ENCODE data around the gene BRMS1. TPM values are rescaled to one million over a fixed set of nuclear protein-coding genes. Genes with fewer than 3 reads are reported as not detected.

The BRMS1 gene
- total and polyA plus RNA-seq, 2 experiments from 2014 or later = 59.1 to 61.7 TPM

DNA sequence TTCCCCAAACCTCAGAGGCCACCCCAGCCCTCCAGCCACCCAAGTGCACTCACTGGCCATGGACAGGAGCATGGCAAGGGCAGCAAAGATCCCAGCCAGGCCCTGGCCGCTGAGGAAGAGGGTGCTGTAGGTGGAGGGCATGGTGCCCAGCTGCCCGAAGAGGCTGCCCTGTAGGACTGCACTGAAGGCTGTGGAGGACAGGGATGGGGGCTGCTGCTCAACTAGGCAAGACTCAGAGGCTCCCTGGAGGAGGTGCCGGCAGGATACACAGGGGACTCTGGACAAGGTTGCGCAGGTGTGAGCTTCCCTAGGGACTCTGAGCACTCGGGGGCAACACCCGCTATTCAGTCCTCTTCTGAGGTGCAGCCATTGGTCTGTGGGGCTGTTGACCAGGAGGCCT lies 23.6 kb upstream of the BRMS1 start:
- H3K4me1 Mint-ChIP-seq = peaks cover 29% of the 10 kb centered on the region

More for the DNA sequence above, 23.6 kb upstream of the BRMS1 start:
- no peaks in the 10 kb centered on the region for H3K9me2 ChIP-seq (ENCODE audit: insufficient read depth)
- peaks cover 23% of the 10 kb centered on the region for H3K79me2 ChIP-seq (replicated peaks; ENCODE audit: insufficient read depth)
- no peak for DNase-seq (ENCODE audit: low spot score)
- no peak overlapping the region for H3K27ac ChIP-seq (ENCODE audit: low read depth)
- H2AFZ ChIP-seq = no peak overlapping the region
- no peak overlapping the region for H3K4me2 ChIP-seq
- Mint-ChIP-seq H3K36me3 (ENCODE audit: low read depth) (peaks cover 72% of the 10 kb centered on the region), H3K9me3 (no peaks in the 10 kb centered on the region), H3K27ac (peak overlapping the region; percentile 52; the same call in 1 of the 2 replicates), H3K27me3 (ENCODE audit: insufficient read depth, low read depth, poor library complexity) (peaks cover 30% of the 10 kb centered on the region), H3K4me3 (no peak overlapping the region; the same call in 2 of the 3 replicates)
- peaks cover 21% of the 10 kb centered on the region for H3K4me1 ChIP-seq (ENCODE audit: insufficient read depth)
- TF ChIP-seq, protein P1, sequence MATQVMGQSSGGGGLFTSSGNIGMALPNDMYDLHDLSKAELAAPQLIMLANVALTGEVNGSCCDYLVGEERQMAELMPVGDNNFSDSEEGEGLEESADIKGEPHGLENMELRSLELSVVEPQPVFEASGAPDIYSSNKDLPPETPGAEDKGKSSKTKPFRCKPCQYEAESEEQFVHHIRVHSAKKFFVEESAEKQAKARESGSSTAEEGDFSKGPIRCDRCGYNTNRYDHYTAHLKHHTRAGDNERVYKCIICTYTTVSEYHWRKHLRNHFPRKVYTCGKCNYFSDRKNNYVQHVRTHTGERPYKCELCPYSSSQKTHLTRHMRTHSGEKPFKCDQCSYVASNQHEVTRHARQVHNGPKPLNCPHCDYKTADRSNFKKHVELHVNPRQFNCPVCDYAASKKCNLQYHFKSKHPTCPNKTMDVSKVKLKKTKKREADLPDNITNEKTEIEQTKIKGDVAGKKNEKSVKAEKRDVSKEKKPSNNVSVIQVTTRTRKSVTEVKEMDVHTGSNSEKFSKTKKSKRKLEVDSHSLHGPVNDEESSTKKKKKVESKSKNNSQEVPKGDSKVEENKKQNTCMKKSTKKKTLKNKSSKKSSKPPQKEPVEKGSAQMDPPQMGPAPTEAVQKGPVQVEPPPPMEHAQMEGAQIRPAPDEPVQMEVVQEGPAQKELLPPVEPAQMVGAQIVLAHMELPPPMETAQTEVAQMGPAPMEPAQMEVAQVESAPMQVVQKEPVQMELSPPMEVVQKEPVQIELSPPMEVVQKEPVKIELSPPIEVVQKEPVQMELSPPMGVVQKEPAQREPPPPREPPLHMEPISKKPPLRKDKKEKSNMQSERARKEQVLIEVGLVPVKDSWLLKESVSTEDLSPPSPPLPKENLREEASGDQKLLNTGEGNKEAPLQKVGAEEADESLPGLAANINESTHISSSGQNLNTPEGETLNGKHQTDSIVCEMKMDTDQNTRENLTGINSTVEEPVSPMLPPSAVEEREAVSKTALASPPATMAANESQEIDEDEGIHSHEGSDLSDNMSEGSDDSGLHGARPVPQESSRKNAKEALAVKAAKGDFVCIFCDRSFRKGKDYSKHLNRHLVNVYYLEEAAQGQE (IDR thresholded peaks at IDR 0.05; ENCODE audit: unreplicated experiment) = no peak
- TF ChIP-seq, protein P2, sequence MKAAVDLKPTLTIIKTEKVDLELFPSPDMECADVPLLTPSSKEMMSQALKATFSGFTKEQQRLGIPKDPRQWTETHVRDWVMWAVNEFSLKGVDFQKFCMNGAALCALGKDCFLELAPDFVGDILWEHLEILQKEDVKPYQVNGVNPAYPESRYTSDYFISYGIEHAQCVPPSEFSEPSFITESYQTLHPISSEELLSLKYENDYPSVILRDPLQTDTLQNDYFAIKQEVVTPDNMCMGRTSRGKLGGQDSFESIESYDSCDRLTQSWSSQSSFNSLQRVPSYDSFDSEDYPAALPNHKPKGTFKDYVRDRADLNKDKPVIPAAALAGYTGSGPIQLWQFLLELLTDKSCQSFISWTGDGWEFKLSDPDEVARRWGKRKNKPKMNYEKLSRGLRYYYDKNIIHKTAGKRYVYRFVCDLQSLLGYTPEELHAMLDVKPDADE (IDR thresholded peaks at IDR 0.05) = no peak
- no peak for TF ChIP-seq POLR2AphosphoS5 (IDR thresholded peaks at IDR 0.05; ENCODE audit: low read depth)
- TF ChIP-seq CREB1 (CRISPR knock-in tag; IDR thresholded peaks at IDR 0.05; ENCODE audit: low read depth) = no peak
- TF ChIP-seq ZNF114 (CRISPR knock-in tag; IDR thresholded peaks at IDR 0.05) = no peak
- TF ChIP-seq ZNF331 (CRISPR knock-in tag; IDR thresholded peaks at IDR 0.05; ENCODE audit: low read depth) = no peak
- TF ChIP-seq, protein P3, sequence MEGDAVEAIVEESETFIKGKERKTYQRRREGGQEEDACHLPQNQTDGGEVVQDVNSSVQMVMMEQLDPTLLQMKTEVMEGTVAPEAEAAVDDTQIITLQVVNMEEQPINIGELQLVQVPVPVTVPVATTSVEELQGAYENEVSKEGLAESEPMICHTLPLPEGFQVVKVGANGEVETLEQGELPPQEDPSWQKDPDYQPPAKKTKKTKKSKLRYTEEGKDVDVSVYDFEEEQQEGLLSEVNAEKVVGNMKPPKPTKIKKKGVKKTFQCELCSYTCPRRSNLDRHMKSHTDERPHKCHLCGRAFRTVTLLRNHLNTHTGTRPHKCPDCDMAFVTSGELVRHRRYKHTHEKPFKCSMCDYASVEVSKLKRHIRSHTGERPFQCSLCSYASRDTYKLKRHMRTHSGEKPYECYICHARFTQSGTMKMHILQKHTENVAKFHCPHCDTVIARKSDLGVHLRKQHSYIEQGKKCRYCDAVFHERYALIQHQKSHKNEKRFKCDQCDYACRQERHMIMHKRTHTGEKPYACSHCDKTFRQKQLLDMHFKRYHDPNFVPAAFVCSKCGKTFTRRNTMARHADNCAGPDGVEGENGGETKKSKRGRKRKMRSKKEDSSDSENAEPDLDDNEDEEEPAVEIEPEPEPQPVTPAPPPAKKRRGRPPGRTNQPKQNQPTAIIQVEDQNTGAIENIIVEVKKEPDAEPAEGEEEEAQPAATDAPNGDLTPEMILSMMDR (conservative IDR thresholded peaks at IDR 0.05; ENCODE audit: low read depth in 2 of 2) = no peak
- no peak for TF ChIP-seq JUNB (IDR thresholded peaks at IDR 0.05; ENCODE audit: unreplicated experiment)
- TF ChIP-seq, protein P4, sequence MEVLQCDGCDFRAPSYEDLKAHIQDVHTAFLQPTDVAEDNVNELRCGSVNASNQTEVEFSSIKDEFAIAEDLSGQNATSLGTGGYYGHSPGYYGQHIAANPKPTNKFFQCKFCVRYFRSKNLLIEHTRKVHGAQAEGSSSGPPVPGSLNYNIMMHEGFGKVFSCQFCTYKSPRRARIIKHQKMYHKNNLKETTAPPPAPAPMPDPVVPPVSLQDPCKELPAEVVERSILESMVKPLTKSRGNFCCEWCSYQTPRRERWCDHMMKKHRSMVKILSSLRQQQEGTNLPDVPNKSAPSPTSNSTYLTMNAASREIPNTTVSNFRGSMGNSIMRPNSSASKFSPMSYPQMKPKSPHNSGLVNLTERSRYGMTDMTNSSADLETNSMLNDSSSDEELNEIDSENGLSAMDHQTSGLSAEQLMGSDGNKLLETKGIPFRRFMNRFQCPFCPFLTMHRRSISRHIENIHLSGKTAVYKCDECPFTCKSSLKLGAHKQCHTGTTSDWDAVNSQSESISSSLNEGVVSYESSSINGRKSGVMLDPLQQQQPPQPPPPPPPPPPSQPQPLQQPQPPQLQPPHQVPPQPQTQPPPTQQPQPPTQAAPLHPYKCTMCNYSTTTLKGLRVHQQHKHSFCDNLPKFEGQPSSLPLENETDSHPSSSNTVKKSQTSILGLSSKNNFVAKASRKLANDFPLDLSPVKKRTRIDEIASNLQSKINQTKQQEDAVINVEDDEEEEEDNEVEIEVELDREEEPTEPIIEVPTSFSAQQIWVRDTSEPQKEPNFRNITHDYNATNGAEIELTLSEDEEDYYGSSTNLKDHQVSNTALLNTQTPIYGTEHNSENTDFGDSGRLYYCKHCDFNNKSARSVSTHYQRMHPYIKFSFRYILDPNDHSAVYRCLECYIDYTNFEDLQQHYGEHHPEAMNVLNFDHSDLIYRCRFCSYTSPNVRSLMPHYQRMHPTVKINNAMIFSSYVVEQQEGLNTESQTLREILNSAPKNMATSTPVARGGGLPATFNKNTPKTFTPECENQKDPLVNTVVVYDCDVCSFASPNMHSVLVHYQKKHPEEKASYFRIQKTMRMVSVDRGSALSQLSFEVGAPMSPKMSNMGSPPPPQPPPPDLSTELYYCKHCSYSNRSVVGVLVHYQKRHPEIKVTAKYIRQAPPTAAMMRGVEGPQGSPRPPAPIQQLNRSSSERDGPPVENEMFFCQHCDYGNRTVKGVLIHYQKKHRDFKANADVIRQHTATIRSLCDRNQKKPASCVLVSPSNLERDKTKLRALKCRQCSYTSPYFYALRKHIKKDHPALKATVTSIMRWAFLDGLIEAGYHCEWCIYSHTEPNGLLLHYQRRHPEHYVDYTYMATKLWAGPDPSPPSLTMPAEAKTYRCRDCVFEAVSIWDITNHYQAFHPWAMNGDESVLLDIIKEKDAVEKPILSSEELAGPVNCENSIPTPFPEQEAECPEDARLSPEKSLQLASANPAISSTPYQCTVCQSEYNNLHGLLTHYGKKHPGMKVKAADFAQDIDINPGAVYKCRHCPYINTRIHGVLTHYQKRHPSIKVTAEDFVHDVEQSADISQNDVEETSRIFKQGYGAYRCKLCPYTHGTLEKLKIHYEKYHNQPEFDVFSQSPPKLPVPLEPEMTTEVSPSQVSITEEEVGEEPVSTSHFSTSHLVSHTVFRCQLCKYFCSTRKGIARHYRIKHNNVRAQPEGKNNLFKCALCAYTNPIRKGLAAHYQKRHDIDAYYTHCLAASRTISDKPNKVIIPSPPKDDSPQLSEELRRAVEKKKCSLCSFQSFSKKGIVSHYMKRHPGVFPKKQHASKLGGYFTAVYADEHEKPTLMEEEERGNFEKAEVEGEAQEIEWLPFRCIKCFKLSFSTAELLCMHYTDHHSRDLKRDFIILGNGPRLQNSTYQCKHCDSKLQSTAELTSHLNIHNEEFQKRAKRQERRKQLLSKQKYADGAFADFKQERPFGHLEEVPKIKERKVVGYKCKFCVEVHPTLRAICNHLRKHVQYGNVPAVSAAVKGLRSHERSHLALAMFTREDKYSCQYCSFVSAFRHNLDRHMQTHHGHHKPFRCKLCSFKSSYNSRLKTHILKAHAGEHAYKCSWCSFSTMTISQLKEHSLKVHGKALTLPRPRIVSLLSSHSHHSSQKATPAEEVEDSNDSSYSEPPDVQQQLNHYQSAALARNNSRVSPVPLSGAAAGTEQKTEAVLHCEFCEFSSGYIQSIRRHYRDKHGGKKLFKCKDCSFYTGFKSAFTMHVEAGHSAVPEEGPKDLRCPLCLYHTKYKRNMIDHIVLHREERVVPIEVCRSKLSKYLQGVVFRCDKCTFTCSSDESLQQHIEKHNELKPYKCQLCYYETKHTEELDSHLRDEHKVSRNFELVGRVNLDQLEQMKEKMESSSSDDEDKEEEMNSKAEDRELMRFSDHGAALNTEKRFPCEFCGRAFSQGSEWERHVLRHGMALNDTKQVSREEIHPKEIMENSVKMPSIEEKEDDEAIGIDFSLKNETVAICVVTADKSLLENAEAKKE (CRISPR knock-in tag; IDR thresholded peaks at IDR 0.05) = no peak
- TF ChIP-seq STAT1 (IDR thresholded peaks at IDR 0.05; ENCODE audit: unreplicated experiment) = no peak
- H4K20me1 ChIP-seq (replicated peaks; ENCODE audit: insufficient read depth) = peaks cover 17% of the 10 kb centered on the region; the same call in 1 of the 2 replicates
- H3K36me3 ChIP-seq (ENCODE audit: insufficient read depth) = peaks cover 23% of the 10 kb centered on the region; the same call in 1 of the 2 replicates
- no peaks in the 10 kb centered on the region for H3K27me3 ChIP-seq (ENCODE audit: insufficient read depth)
- H3F3A ChIP-seq (replicated peaks; ENCODE audit: low read depth) = peaks cover 45% of the 10 kb centered on the region
- ATAC-seq = no peak
- H3K4me3 ChIP-seq = no peak overlapping the region

All from GM23338 (cell line).